ENCODE data around the gene SQOR. TPM values are rescaled to one million over a fixed set of nuclear protein-coding genes. Genes with fewer than 3 reads are reported as not detected.

SQOR gene
- total and polyA plus RNA-seq, 10 donors: 21.5 to 79.6 (median 56.1) TPM

DNA sequence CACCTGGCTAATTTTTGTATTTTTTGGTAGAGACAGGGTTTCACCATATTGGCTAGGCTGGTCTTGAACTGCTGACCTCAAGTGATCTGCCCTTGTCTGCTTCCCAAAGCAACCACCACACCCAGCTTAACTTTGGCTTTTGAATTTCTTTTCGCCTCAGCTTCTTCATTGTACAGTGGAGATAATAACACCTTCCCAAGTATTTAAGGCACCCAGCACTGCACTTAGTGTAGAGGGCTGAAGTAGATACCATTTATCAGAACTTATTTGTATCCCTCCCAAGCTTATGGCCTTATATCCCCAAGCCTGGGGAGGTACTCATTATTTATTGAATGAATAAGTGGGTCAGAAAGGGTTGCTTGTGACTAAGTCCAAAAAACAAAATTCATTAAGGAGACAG lies 2.3 kb downstream of the SQOR start:
- no peaks in the 10 kb centered on the region for H3K9me3 ChIP-seq
- H3K4me3 ChIP-seq: peak overlapping the region in 4 of 8 donors; percentile 15 to 96 (median 82)
- TF ChIP-seq, protein P1, sequence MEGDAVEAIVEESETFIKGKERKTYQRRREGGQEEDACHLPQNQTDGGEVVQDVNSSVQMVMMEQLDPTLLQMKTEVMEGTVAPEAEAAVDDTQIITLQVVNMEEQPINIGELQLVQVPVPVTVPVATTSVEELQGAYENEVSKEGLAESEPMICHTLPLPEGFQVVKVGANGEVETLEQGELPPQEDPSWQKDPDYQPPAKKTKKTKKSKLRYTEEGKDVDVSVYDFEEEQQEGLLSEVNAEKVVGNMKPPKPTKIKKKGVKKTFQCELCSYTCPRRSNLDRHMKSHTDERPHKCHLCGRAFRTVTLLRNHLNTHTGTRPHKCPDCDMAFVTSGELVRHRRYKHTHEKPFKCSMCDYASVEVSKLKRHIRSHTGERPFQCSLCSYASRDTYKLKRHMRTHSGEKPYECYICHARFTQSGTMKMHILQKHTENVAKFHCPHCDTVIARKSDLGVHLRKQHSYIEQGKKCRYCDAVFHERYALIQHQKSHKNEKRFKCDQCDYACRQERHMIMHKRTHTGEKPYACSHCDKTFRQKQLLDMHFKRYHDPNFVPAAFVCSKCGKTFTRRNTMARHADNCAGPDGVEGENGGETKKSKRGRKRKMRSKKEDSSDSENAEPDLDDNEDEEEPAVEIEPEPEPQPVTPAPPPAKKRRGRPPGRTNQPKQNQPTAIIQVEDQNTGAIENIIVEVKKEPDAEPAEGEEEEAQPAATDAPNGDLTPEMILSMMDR (IDR thresholded peaks at IDR 0.05 in 8 of 11, conservative IDR thresholded peaks at IDR 0.05 in 3 of 11): no peak
- TF ChIP-seq POLR2AphosphoS5 (IDR thresholded peaks at IDR 0.05) (no peak), POLR2A (IDR thresholded peaks at IDR 0.05) (no peak)
- intact Hi-C loops (cut with DNase I; ENCODE audit: low total_unique reads): no loop called here
- no peaks in the 10 kb centered on the region for H3K27me3 ChIP-seq (replicated peaks in 1 of 7)
- WGBS, 5 donors: 54 to 83% (median 77%) methylated on average over 1 of the region's 1 CpG
- no peak for DNase-seq
- peak overlapping the region; percentile 80 to 99 (median 93) for H3K27ac ChIP-seq
- peaks cover 32 to 84% (median 61%) of the 10 kb centered on the region in 6 donors for H3K4me1 ChIP-seq
- peaks cover 0 to 6% (median 0%) of the 10 kb centered on the region in 6 donors for H3K36me3 ChIP-seq

DNA sequence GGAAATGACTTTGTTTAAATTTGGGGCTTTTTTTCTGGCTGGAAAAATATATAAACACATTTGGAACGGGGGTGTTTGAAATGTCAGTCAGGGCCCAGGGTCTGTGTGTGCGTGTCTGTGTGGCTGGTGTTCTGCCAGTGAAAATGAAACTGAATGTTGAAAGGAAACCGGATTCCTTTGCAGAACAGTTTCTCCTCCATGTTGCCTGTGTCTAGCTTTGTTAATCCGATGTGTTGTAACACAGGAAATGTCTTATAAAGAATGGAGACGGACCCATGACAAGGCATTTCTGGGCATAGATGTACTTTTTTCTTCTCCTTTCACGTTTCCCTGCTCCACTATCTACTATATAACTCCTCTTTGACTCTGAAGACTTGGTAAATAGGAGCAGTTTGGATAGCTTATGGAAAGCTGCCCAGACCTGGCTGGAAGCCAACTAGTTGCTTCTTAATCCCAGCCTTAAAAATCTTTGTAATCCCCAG lies 2.8 kb downstream of the SQOR start:
- peak overlapping the region in 5 of 8 donors; percentile 1 to 96 (median 80) for H3K4me3 ChIP-seq
- intact Hi-C loops (cut with DNase I; ENCODE audit: low total_unique reads): no loop called here
- H3K4me1 ChIP-seq: peaks cover 32 to 84% (median 65%) of the 10 kb centered on the region in 6 donors
- peaks cover 0 to 6% (median 0%) of the 10 kb centered on the region in 6 donors for H3K36me3 ChIP-seq
- H3K27ac ChIP-seq: peak overlapping the region; percentile 80 to 99 (median 93)
- no peaks in the 10 kb centered on the region for H3K9me3 ChIP-seq
- 0 to 1% (median 0%) methylated on average over 6 of the region's 6 CpGs for WGBS, 5 donors
- H3K27me3 ChIP-seq (replicated peaks in 1 of 7): no peaks in the 10 kb centered on the region
- no peak for DNase-seq
- TF ChIP-seq, protein P1 (IDR thresholded peaks at IDR 0.05 in 8 of 11, conservative IDR thresholded peaks at IDR 0.05 in 3 of 11): no peak
- TF ChIP-seq POLR2AphosphoS5 (IDR thresholded peaks at IDR 0.05): peak in 1 of 3 donors; percentile 81

DNA sequence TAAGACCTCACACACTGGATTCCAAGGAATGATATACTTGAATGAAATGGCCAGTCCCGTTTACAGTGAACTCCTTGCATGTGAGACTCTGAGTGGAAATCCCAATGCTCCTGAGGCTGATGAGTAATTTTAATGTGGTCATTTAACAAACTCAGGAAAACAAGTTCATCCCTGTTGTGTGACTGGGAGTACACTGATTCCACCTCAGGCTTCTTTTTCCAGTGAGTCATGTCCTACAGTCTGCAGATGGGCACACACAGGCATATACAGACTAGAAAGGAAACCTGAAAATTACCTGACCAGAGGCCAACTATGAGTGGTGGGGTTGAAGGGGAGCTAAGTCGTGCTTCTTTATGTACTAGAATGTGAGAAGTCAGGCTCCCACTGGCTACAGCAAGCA lies 5.8 kb downstream of the SQOR start:
- H3K4me1 ChIP-seq: peaks cover 36 to 100% (median 84%) of the 10 kb centered on the region in 6 donors
- WGBS, 5 donors: 30 to 85% (median 68%) methylated on average over 2 of the region's 2 CpGs
- H3K9me3 ChIP-seq: no peaks in the 10 kb centered on the region
- H3K36me3 ChIP-seq: peaks cover 0 to 12% (median 0%) of the 10 kb centered on the region in 6 donors
- H3K4me3 ChIP-seq: no peak overlapping the region
- DNase-seq: no peak
- H3K27me3 ChIP-seq (replicated peaks in 1 of 7): no peaks in the 10 kb centered on the region
- TF ChIP-seq, protein P1 (IDR thresholded peaks at IDR 0.05 in 8 of 11, conservative IDR thresholded peaks at IDR 0.05 in 3 of 11): no peak
- TF ChIP-seq POLR2A (IDR thresholded peaks at IDR 0.05) (no peak), POLR2AphosphoS5 (IDR thresholded peaks at IDR 0.05) (no peak)
- intact Hi-C loops (cut with DNase I; ENCODE audit: low total_unique reads): no loop called here
- H3K27ac ChIP-seq: peak overlapping the region in 5 of 8 donors; percentile 51 to 99 (median 98)

DNA sequence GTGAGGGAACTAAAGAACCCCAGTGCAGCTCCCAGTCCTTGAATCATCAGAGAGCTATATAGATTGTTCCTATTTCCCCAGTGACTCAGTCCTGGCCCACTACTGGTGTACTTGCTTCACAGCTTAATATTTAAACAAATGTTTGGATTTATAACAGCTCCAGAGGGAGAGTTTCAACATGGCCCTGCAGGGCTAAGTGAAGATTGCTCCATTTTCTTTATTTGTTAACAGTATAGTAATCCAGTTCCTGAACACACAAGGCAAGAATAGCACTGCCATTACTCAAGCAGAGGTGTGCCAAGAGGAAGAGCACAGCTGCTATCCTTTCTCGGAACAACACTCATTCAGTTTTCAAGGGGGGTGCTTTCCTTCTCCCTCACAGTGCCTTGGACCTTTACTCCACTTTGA lies 6.5 kb downstream of the SQOR start:
- peak overlapping the region in 7 of 8 donors; percentile 47 to 99 (median 69) for H3K27ac ChIP-seq
- H3K9me3 ChIP-seq: no peaks in the 10 kb centered on the region
- WGBS, 5 donors: 26 to 81% (median 59%) methylated on average over 1 of the region's 1 CpG
- peak overlapping the region in 1 of 8 donors; percentile 0 for H3K4me3 ChIP-seq
- intact Hi-C loops (cut with DNase I; ENCODE audit: low total_unique reads): no loop called here
- no peaks in the 10 kb centered on the region for H3K27me3 ChIP-seq (replicated peaks in 1 of 7)
- H3K4me1 ChIP-seq: peaks cover 28 to 100% (median 84%) of the 10 kb centered on the region in 6 donors
- no peak for DNase-seq
- peaks cover 0 to 15% (median 0%) of the 10 kb centered on the region in 6 donors for H3K36me3 ChIP-seq
- TF ChIP-seq POLR2AphosphoS5 (IDR thresholded peaks at IDR 0.05) (peak in 1 of 3 donors; percentile 70), POLR2A (IDR thresholded peaks at IDR 0.05) (no peak)

Measured in spleen (tissue), 11 donors.